GM23338 (cell line): Measurements from ENCODE around the gene ATP1B4. TPM values are rescaled to one million over a fixed set of nuclear protein-coding genes. Genes with fewer than 3 reads are reported as not detected.

Experiments used
- ATAC-seq: fragments of 200-7000 bp; cut with Tn5 transposase; 3 replicates; pipeline ENCODE4 v1.9.1; 2020
- DNase-seq: peaks from one replicate; pipeline ENCODE4 v3.0.0-alpha.2; 2015; ENCODE audit warnings: low spot score
- H2AFZ ChIP-seq: fragments of 200-600 bp; sonication (generic); 2 replicates; pipeline ENCODE4 v1.8.0; 2016; ENCODE audit warnings: antibody characterized with exemption, mild to moderate bottlenecking, moderate library complexity
- H3F3A ChIP-seq: fragments of 200-600 bp; sonication (generic); replicated peaks from 2 replicates; pipeline ENCODE4 v1.8.0; 2017; ENCODE audit warnings: antibody characterized with exemption, mixed run types, low read depth
- H3K27ac ChIP-seq: fragments of 200-600 bp; sonication (generic); 2 replicates; pipeline ENCODE4 v1.6.1; 2016; ENCODE audit warnings: low read depth
- H3K27me3 ChIP-seq: fragments of 200-600 bp; sonication (generic); 2 replicates; pipeline ENCODE4 v1.8.0; 2016; ENCODE audit warnings: mild to moderate bottlenecking, mixed run types, moderate library complexity; ENCODE audit not compliant: insufficient read depth
- H3K36me3 ChIP-seq: fragments of 200-600 bp; sonication (generic); 2 replicates; pipeline ENCODE4 v1.8.0; 2016; ENCODE audit warnings: mild to moderate bottlenecking; ENCODE audit not compliant: insufficient read depth
- H3K4me1 ChIP-seq: fragments of 200-600 bp; sonication (generic); 2 replicates; pipeline ENCODE4 v1.8.0; 2016; ENCODE audit warnings: mild to moderate bottlenecking, moderate library complexity; ENCODE audit not compliant: insufficient read depth
- H3K4me2 ChIP-seq: fragments of 200-600 bp; sonication (generic); 2 replicates; pipeline ENCODE4 v1.7.1; 2017; ENCODE audit warnings: mixed run types
- H3K4me3 ChIP-seq: fragments of 200-600 bp; sonication (generic); 2 replicates; pipeline ENCODE4 v1.6.1; 2016; ENCODE audit warnings: mixed run types
- H3K79me2 ChIP-seq: fragments of 200-600 bp; sonication (generic); replicated peaks from 2 replicates; pipeline ENCODE4 v1.8.0; 2017; ENCODE audit warnings: mild to moderate bottlenecking; ENCODE audit not compliant: insufficient read depth
- H3K9me2 ChIP-seq: fragments of 200-600 bp; sonication (generic); 2 replicates; pipeline ENCODE4 v1.8.0; 2017; ENCODE audit not compliant: insufficient read depth
- H4K20me1 ChIP-seq: fragments of 200-600 bp; sonication (generic); replicated peaks from 2 replicates; pipeline ENCODE4 v1.8.0; 2017; ENCODE audit warnings: mild to moderate bottlenecking; ENCODE audit not compliant: insufficient read depth
- H3K27ac Mint-ChIP-seq: 2 replicates; pipeline ENCODE4 v1.8.0; 2020; ENCODE audit warnings: inconsistent platforms, mild to moderate bottlenecking, moderate library complexity, mixed read lengths
- H3K27me3 Mint-ChIP-seq: 3 replicates; pipeline ENCODE4 v1.8.0; 2022; ENCODE audit warnings: low read depth, mild to moderate bottlenecking, moderate library complexity, mixed read lengths, inconsistent platforms; ENCODE audit not compliant: insufficient read depth, poor library complexity
- H3K36me3 Mint-ChIP-seq: 3 replicates; pipeline ENCODE4 v1.8.0; 2021; ENCODE audit warnings: low read depth, mild to moderate bottlenecking, inconsistent platforms, moderate library complexity, mixed read lengths
- H3K4me1 Mint-ChIP-seq: 3 replicates; pipeline ENCODE4 v1.8.0; 2020; ENCODE audit warnings: mild to moderate bottlenecking, inconsistent platforms, mixed read lengths
- H3K4me3 Mint-ChIP-seq: 3 replicates; pipeline ENCODE4 v1.8.0; 2021; ENCODE audit warnings: moderate library complexity, mild to moderate bottlenecking, inconsistent platforms, mixed read lengths
- H3K9me3 Mint-ChIP-seq: 3 replicates; pipeline ENCODE4 v1.8.0; 2020; ENCODE audit warnings: moderate library complexity, mild to moderate bottlenecking, inconsistent platforms, mixed read lengths
- EZH2 ChIP-seq: fragments of 200-600 bp; sonication (generic); IDR thresholded peaks from one replicate; pipeline ENCODE4 v1.8.0; 2017; ENCODE audit warnings: antibody characterized with exemption, mild to moderate bottlenecking, low read depth; ENCODE audit not compliant: unreplicated experiment
- EZH2phosphoT487 ChIP-seq: fragments of 200-600 bp; sonication (generic); IDR thresholded peaks from one replicate; pipeline ENCODE4 v1.8.1; 2018; ENCODE audit warnings: antibody characterized with exemption; ENCODE audit not compliant: unreplicated experiment
- REST ChIP-seq: IDR thresholded peaks from one replicate; pipeline ENCODE4 v1.6.1; 2018; ENCODE audit warnings: antibody characterized with exemption; ENCODE audit not compliant: unreplicated experiment
- ZNF462 ChIP-seq: fragments of 250-450 bp; sonication (Bioruptor Pico); IDR thresholded peaks from 2 replicates; pipeline ENCODE4 v1.5.0; 2020; ENCODE audit warnings: mild to moderate bottlenecking, moderate library complexity
- polyA plus RNA-seq: library from polyadenylated mRNA; unstranded; fragments of >200 nt; fragmentation: Nextera tagmentation; extraction: Ambion mirVana; gene quantifications from 2 replicates; pipeline ENCODE4 v1.2.1, GENCODE V29; 2016
- total RNA-seq: library from RNA; depleted of rRNA; stranded (reverse); fragments of >200 nt; shearing (Covaris generic); gene quantifications from 2 replicates; pipeline ENCODE4 v1.2.3, GENCODE V29; 2014

ATP1B4 gene
- total and polyA plus RNA-seq, 2 experiments from 2014 or later, result not detected

GRCh38 chrX:120318411-120318810 is 43.5 kb upstream of the ATP1B4 start (continued):
- TF ChIP-seq ZNF462 (CRISPR knock-in tag), result no peak

GRCh38 chrX:120321520-120322281 is 40.2 kb upstream of the ATP1B4 start:
- no peaks in the 10 kb centered on the region for H3F3A ChIP-seq
- Mint-ChIP-seq H3K4me3 (no peak overlapping the region), H3K9me3 (no peaks in the 10 kb centered on the region), H3K4me1 (no peaks in the 10 kb centered on the region), H3K27me3 (peaks cover 8% of the 10 kb centered on the region), H3K27ac (no peak overlapping the region), H3K36me3 (no peaks in the 10 kb centered on the region)
- H3K9me2 ChIP-seq, result no peaks in the 10 kb centered on the region
- no peak overlapping the region for H3K4me3 ChIP-seq
- H3K79me2 ChIP-seq, result no peaks in the 10 kb centered on the region
- ATAC-seq, result no peak
- H3K27me3 ChIP-seq, result 0 out of 2 replicates have a peak, but pooled peaks cover 5% of the 10 kb centered on the region
- no peaks in the 10 kb centered on the region for H4K20me1 ChIP-seq
- no peak overlapping the region for H3K27ac ChIP-seq
- no peak for DNase-seq
- H3K4me2 ChIP-seq, result no peak overlapping the region
- H3K4me1 ChIP-seq, result no peaks in the 10 kb centered on the region
- H3K36me3 ChIP-seq, result no peaks in the 10 kb centered on the region
- H2AFZ ChIP-seq, result no peak overlapping the region
- no peak for TF ChIP-seq ZNF462 (CRISPR knock-in tag)
- TF ChIP-seq EZH2phosphoT487, result no peak
- no peak for TF ChIP-seq REST
- no peak for TF ChIP-seq EZH2
